Activated naive CD4-positive, alpha-beta T cell (primary cell): ENCODE measurements around the gene LMO3.

Experiments
- DNase-seq, 4 experiments: peaks; one replicate each; lab custom pipeline; 2025; lab: John Stamatoyannopoulos, UW

Gene LMO3

DNA sequence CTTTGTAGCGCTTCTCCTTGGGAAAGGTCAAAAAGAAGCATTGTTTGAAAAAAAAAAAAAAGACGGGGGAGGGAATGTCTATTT is at the start of gene LMO3:
Gene LMO3, minus strand, starts transcription at position 46 of the 84 bp plus-strand sequence. CDS start 5,302 bp downstream, outside the sequence.
- no peak for DNase-seq

GRCh38 chr12:16636435-16637055 is 30.6 kb upstream of the LMO3 start:
- DNase-seq: no peak

DNA sequence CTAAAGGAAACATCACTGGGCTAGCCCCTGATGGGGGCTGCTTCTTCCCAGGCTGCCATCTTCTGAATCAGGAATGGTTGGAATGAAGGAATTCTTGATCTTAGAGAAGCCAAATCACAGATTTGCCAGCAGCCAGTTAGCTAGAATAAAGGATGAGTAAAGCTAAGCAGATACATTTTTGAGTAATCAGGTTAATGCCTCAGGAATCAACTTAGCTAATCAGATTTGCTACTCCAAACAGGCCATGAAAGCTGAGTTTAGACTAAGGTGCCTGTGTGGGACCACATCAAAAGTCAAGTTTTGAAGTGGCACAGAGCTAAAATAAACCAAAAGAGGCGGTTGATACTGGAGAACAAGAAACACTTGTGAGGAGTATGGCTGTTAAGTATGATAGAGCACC is 28.8 kb upstream of the LMO3 start:
- no peak for DNase-seq

DNA sequence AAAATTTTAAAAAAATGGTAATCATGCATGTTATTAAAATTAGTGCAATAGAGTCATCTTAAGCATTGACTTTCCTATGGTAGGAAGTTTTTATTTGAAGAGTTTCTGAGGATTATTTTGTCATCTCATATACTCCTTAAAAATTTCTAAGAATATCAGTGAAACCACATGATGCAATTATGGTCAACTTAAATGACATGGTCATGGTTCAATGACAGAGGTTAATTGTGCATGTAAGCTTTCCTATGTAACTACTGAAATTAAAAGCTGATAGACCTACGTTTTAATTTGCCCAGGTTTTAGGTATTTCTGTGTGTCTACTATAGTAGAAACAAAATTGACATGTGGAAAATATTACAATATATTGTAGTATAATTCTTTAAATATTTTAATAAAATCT is 21.0 kb upstream of the LMO3 start:
- DNase-seq: no peak

DNA sequence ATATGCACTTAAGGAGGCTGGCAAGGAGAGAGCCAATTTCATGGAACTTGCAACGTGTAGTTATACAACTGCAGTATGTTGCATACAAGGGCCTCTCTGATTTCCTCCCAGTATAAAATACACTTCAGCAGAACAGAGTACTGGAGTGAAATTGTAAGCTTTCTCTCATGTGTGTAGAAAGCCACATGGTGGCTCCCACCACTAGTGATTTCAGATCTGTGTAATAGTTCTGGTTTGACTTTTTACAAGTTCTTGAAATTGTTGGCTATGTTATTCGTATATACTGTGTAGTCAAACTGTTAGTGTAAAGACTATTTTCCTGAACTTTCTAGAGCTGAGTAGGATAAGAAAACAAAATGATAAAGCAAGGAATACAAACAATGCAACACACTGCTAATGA is 16.4 kb upstream of the LMO3 start:
- DNase-seq: no peak

DNA sequence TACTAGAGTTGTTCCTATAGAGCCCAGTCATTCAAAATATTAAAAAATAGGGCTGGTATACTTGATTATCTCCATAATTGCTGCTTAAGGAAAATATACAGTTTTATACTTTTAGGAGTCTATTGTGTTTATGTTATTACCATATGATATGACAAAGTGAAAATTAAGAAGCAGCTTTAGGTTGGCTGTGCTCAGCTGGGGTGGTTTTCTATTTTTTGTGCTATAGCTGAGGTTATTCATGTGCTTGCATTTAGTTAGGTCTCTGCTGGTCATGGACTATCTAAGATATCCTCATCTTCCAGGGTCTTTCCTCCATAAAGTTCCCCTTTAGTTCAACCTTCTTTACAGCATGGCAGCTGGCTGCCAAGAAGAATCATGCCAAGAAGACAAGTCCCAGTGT is 13.6 kb upstream of the LMO3 start:
- no peak for DNase-seq

GRCh38 chr12:16618256-16618655 is 12.3 kb upstream of the LMO3 start:
- DNase-seq: no peak

GRCh38 chr12:16613199-16613598 is 7.2 kb upstream of the LMO3 start:
- DNase-seq: no peak

DNA sequence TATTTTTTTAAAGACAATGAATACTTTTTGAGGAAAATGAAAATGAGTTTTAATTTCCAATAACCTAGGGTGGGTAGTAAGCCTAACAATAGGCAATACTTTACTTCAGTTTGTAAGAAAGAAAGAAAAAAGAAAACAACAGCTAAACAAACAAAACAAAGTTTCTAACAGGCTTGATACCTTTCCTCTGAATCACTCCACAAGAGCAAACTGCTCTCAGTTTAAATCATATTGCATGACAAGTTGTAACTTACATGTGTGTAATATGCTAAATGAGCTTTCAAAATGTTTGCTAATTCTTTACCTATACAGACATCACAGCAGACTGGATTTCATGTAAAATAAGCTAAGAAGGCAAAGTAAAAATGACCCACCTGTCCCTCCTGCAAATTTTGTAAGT is 6.7 kb upstream of the LMO3 start:
- DNase-seq: no peak

- no peak for DNase-seq
Observed at GRCh38 chr12:16611146-16611545, 5.2 kb upstream of the LMO3 start.

DNA sequence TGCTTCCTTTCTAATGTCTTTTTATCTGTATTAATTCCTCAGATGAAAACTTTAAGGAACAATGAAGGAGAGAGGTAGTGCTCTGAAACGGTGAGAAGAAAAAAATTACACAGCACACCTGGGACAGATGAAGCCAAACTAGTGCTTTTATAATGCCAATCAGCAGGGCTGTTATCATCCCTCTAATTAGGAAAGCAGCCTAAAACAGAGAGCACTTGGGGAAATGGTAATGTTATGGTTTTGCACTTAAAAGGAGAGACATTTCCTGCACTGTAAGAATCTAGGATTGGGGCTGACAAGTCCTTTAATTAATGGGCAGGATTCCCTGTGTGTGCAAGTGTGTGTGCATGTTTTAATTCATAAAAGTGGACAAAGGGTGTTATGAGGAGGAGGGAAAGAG is 4.8 kb upstream of the LMO3 start:
- DNase-seq: no peak

- DNase-seq: no peak
Observed at GRCh38 chr12:16610001-16610585, 4.1 kb upstream of the LMO3 start.

GRCh38 chr12:16608946-16609539 is 3.1 kb upstream of the LMO3 start:
- DNase-seq: no peak

DNA sequence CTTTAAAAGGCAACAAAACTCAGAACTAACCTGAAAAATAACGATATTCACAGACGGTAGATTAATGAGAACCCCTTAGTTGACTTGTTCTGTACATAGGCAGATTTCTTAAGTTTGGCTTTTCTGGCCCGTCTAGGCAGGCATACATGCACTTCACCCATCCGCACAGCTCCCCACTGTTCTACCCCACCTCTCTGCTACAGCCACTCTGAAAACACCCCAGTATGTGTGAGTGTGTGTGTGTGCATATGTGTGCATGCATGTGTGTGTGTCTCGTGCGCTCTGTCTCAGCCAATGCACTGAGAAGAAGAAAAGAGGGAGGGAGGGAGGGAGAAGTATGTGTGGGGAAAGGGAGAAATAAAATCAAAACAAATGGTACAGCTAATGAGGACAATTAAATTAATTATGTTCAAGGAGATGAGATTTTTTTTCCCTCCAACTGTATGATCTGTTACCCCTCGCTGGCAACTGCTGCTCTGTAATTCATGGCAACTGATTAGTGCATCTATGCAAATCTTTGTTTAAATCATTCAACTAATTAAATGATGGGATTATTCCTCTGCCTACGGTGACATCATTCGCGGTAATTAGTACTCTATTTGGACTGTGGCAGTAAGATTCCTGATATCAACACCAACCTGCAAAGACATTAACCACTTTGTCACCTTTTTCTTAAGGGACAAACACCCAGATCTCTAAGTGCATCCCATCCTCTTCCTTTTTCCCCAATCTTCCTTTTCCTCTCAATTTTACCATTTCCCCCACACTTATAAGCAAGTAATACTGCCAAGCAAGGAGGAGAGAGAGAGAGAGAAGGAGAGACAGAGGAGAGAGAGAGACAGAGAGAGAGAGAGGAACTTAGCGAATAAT is 2.2 kb upstream of the LMO3 start:
- no peak for DNase-seq

- no peak for DNase-seq
Observed at GRCh38 chr12:16606991-16607390, 1.0 kb upstream of the LMO3 start.

DNA sequence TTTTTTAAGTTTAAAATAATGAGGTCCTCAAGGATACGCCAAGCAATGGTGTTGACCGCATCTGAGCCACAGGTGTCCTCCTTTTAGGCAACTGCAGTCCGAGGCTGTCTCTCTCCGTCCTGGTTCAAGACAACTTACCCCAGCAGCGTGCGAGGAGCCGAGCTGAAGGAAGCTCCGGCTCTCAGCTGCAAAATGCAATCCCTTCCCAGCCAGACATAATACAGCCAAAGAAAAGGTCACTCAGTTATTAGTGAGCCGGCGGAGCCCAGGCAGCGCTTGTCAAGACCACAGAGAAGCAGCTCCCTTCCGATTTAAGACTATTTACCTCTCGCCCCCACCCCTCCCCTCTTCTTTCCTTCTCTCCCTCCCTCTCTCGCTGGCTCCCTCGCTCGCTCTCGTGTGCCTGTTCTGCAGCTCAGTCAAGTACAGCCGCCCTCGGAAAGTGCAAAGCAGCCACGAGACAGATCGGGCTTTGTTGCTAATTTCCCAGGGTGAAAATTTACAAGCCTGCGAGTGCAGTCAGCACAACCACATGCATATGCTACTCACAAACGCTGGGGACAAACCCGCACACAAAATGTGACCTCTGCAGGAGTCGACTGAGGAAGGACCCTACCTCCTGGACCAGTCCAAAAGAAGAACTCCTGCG is 363 bp upstream of the LMO3 start:
- no peak for DNase-seq

GRCh38 chr12:16605642-16606116 is 283 bp downstream of the LMO3 start:
- DNase-seq: no peak

DNA sequence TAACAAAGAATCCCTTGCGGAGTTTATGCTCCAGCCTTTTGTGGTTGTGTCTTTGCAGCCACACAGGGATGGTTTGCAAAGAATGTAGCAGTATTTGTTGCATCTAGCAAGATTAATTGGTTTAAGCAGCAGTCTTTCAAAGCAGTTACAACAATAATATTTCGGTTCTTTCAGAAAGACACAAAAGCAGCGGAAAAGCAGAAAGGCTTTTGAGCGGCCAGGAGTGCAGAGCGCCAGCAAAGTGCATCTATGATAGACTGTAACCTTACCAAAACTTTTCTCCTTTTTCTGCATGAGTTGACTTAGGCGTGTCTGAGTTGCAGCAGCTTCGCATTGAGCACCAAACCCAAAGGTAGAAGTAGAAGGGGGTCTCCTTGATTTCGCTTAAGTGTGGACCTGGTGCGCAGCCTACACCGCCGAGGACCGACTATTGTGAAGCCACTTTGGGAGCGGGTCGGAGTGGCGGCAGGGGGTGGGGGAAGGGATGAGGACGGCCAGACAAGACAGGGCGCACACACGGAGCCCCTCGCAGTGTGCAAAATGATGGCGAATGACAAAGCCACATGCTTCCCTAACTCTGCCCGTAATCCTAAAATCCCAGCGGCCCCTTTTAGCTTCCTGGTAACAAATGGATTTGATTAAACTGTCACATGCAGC is 1.2 kb downstream of the LMO3 start:
- DNase-seq: no peak

DNA sequence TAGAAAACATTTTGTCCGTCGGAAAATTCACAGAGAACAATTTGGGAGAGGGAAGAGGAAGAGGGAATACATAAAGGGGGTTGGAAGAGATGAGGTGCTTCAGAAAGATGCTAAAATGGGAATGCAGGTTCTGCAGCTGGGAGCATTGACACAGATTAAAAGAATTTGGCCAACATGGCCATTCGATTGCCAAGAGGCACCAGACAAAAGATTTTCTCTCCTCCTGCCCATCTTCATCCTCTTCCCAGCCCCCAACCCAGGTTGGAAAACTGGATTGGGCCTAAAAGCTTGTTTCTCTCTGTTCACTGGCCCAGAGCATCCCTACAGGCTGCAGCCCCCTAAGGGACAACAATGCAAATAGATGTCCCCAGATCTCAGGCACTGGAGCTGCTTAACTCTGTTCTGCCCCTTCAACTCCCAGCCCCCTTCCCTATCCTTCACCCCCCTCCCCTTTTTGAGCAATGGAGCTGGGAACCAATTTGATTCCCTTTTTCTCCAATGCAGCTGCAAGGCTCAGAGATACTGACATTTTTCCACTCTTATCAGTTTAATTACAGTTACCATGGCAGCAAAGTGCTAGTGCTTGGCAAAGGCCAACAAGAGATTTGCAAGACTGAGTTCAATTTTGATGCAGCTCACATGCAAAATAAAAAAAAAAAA is 1.9 kb downstream of the LMO3 start:
- DNase-seq: no peak

DNA sequence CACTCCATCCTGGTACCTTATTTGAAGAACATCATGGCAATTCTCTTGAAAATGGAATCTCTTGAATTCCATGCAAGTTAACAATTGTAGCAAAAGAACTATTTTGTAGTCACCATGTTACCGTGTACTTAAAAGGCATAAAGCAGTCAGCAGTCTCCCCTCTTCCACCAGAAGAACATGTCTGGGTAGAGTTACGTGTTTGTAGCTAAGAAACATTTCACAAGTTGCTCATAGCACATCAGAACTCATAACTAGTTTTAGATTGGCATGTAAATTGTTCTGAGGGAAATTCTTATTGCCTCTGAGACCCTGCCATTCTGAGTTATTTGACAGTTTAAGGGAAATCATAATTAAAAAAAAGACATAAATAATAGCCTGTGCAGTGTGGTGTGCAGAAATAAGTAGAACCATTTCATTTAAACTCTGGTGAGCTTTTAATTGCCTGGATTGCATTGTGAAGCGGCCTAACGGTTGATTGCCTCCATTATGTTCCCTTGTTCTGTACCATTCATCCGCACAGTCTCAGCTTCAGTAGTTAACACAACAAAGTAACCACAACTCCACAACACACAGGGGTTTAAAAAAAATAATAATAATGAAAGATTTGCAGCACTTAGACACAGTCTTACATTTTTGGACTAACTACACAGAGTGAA is 2.6 kb downstream of the LMO3 start:
- no peak for DNase-seq

DNA sequence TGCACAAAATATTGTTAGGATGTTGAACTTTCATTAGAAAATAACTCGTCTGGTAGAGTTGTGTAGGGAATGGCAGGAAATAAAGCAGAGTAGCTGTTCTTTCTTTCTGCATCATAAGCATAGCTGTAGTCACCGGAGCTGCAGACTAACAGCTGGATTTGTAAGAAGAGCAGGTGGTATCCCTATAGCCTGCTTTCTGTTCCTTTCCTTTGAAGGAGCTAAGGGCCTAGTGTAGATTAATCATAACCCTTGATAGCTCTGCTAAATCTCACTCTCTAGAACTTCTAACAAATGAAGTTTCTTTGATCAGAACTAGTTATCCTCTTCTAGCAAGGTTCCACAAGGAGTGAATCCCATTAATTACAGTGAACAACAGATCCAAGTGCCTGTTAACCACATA is 3.5 kb downstream of the LMO3 start:
- no peak for DNase-seq
